Caco-2 (cell line): ENCODE data around the gene LSM11. TPM values are rescaled to one million over a fixed set of nuclear protein-coding genes. Genes with fewer than 3 reads are reported as not detected.

Source experiments
- BruUV-seq: library from RNA; stranded (reverse); fragments of 400-500 nt; replicated peaks from 2 replicates; lab custom pipeline; 2021; lab: Mats Ljungman, UMichigan
- CTCF ChIA-PET: fragments of 300-600 bp; sonication (Branson Sonifier 250); formaldehyde crosslinking; loops from one replicate; lab custom pipeline; 2022; ENCODE audit warnings: antibody characterized with exemption; lab: Charles Lee
- POLR2A ChIA-PET: fragments of 300-600 bp; sonication (Branson Sonifier 250); formaldehyde crosslinking; loops from one replicate; lab custom pipeline; 2022; ENCODE audit warnings: antibody characterized with exemption; lab: Charles Lee
- DNase-seq, 2 experiments: peaks; one replicate each; pipeline versions ENCODE4 v3.0.0 to v3.0.0-alpha.2; 2020 to 2022
- H3K27me3 ChIP-seq: replicated peaks from 2 replicates; pipeline ENCODE4 v1.6.0; 2011; ENCODE audit warnings: low read length; ENCODE audit not compliant: control insufficient read depth, insufficient read depth
- H3K36me3 ChIP-seq: 2 replicates; pipeline ENCODE4 v1.5.1; 2011; ENCODE audit warnings: low read length; ENCODE audit not compliant: control insufficient read depth, insufficient read depth
- H3K4me1 ChIP-seq: fragments of 250-450 bp; sonication (Bioruptor Pico); 2 replicates; pipeline ENCODE4 v1.5.1; 2020; ENCODE audit warnings: mild to moderate bottlenecking
- H3K4me3 ChIP-seq: 2 replicates; pipeline ENCODE4 v1.5.1; 2011; ENCODE audit warnings: low read depth, mild to moderate bottlenecking, control low read depth, low read length
- H3K9me3 ChIP-seq: fragments of 250-450 bp; sonication (Bioruptor Pico); 2 replicates; pipeline ENCODE4 v1.5.1; 2020; ENCODE audit warnings: mild to moderate bottlenecking, moderate library complexity
- H3K27ac Mint-ChIP-seq: one replicate; pipeline ENCODE4 v1.8.0; 2022; ENCODE audit warnings: mixed read lengths; ENCODE audit not compliant: unreplicated experiment
- H3K27me3 Mint-ChIP-seq: one replicate; pipeline ENCODE4 v1.8.0; 2022; ENCODE audit warnings: mixed read lengths; ENCODE audit not compliant: insufficient read depth, unreplicated experiment
- H3K36me3 Mint-ChIP-seq: one replicate; pipeline ENCODE4 v1.8.0; 2022; ENCODE audit warnings: mild to moderate bottlenecking, mixed read lengths; ENCODE audit not compliant: insufficient read depth, unreplicated experiment
- H3K4me1 Mint-ChIP-seq: one replicate; pipeline ENCODE4 v1.8.0; 2022; ENCODE audit warnings: low read depth, mixed read lengths; ENCODE audit not compliant: unreplicated experiment
- H3K4me3 Mint-ChIP-seq: one replicate; pipeline ENCODE4 v1.8.0; 2022; ENCODE audit warnings: mild to moderate bottlenecking, moderate library complexity, mixed read lengths; ENCODE audit not compliant: unreplicated experiment
- H3K9me3 Mint-ChIP-seq: one replicate; pipeline ENCODE4 v1.8.0; 2022; ENCODE audit warnings: mixed read lengths; ENCODE audit not compliant: unreplicated experiment
- CTCF ChIP-seq, 2 experiments: fragments of 200-600 bp in 1 of 2; IDR thresholded peaks; 1 replicate in 1 of 2; 2 replicates in 1 of 2; pipeline versions ENCODE4 v1.5.1 to v1.8.0; 2011 to 2022; ENCODE audit warnings: antibody characterized with exemption in 1 of 2, control low read depth in 1 of 2, inconsistent platforms in 1 of 2, low read depth in 1 of 2, low read length in 1 of 2, mild to moderate bottlenecking in 1 of 2, moderate library complexity in 1 of 2; ENCODE audit not compliant: insufficient read depth in 1 of 2, severe bottlenecking in 1 of 2, unreplicated experiment in 1 of 2
- intact Hi-C: fragments of 100-400 bp; cut with micrococcal nuclease; formaldehyde crosslinking; loops from one replicate; pipeline ENCODE4 v1.10.0; 2022; ENCODE audit not compliant: unreplicated experiment
- total RNA-seq: library from RNA; stranded (reverse); gene quantifications from 2 replicates; pipeline ENCODE4 v1.2.3, GENCODE V29; 2022

Gene LSM11
- total RNA-seq, 1 experiment from 2014 or later, result 7.7 TPM

DNA sequence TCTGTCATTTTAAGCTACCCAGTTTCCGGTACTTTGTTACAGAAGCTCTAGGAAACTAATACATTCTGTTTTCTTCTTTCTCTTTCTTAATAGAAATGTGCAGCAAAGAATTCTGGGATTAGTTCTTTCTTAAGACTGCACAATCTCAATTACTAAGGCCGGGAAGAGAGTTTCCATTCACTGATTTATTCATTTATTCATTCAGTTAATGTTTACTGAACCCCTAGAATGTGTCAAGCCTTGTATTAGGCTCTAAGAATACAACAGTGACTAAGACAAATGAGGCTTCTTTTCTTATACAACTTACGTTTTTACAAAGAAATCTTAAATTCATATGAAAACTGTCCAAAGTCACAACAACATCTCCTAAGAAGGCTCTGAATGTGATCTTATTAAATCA is 39.8 kb upstream of the LSM11 start:
- H3K4me1 ChIP-seq, result no peaks in the 10 kb centered on the region
- H3K4me3 Mint-ChIP-seq, result no peak overlapping the region
- BruUV-seq, result no TSS peak
- no peaks in the 10 kb centered on the region for H3K27me3 ChIP-seq
- H3K27me3 Mint-ChIP-seq, result no peaks in the 10 kb centered on the region
- H3K4me1 Mint-ChIP-seq, result peaks cover 5% of the 10 kb centered on the region
- H3K27ac Mint-ChIP-seq, result no peak overlapping the region
- no peaks in the 10 kb centered on the region for H3K36me3 ChIP-seq
- no peaks in the 10 kb centered on the region; the same call in 1 of the 2 replicates for H3K9me3 ChIP-seq
- no peak overlapping the region for H3K4me3 ChIP-seq
- intact Hi-C loops, result no loop called here
- DNase-seq, result no peak
- no peak for TF ChIP-seq CTCF (IDR thresholded peaks at IDR 0.05; ENCODE audit: insufficient read depth in 1 of 2, low read depth in 1 of 2, low read length in 1 of 2, severe bottlenecking in 1 of 2, unreplicated experiment in 1 of 2)
- ChIA-PET POLR2A (no interaction called here), CTCF (no interaction called here)
- H3K36me3 Mint-ChIP-seq, result no peaks in the 10 kb centered on the region
- H3K9me3 Mint-ChIP-seq, result no peaks in the 10 kb centered on the region

GRCh38 chr5:157708866-157709265 is 34.6 kb upstream of the LSM11 start:
- intact Hi-C loops, result no loop called here
- no peak for DNase-seq
- CTCF ChIA-PET, result no interaction called here
- TF ChIP-seq CTCF (IDR thresholded peaks at IDR 0.05; ENCODE audit: insufficient read depth in 1 of 2, low read depth in 1 of 2, low read length in 1 of 2, severe bottlenecking in 1 of 2, unreplicated experiment in 1 of 2), result no peak
- BruUV-seq, result no TSS peak
- no peaks in the 10 kb centered on the region for H3K27me3 Mint-ChIP-seq
- no peaks in the 10 kb centered on the region for H3K36me3 Mint-ChIP-seq
- H3K27me3 ChIP-seq, result no peaks in the 10 kb centered on the region
- no peak overlapping the region for H3K27ac Mint-ChIP-seq
- no peaks in the 10 kb centered on the region for H3K36me3 ChIP-seq
- no peaks in the 10 kb centered on the region for H3K9me3 ChIP-seq
- no peaks in the 10 kb centered on the region for H3K9me3 Mint-ChIP-seq
- H3K4me3 Mint-ChIP-seq, result no peak overlapping the region
- H3K4me1 ChIP-seq, result no peaks in the 10 kb centered on the region
- POLR2A ChIA-PET, result no interaction called here
- H3K4me3 ChIP-seq, result no peak overlapping the region
- H3K4me1 Mint-ChIP-seq, result peaks cover 5% of the 10 kb centered on the region

DNA sequence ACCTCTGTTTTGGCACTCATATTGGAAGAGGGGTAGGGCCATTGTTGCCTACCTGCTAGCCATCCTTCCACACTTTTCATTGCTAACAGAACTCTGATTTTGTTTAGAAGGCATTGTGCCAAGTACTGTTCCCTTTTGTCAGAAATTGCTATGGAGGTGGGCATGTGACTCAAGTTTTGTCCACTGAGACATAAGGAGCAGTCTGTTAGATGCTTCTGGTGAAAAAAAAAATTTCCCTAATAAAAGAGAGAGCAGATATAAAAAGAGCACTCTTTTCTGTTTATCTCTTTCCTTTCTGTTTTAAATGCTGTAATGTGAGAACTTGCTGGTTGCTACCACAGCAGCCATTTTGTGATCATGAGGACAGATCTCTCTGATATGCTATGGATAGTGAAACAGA is 34.2 kb upstream of the LSM11 start:
- Mint-ChIP-seq H3K4me1 (peaks cover 5% of the 10 kb centered on the region), H3K9me3 (no peaks in the 10 kb centered on the region), H3K36me3 (no peaks in the 10 kb centered on the region), H3K27me3 (no peaks in the 10 kb centered on the region), H3K4me3 (no peak overlapping the region), H3K27ac (no peak overlapping the region)
- H3K4me3 ChIP-seq, result no peak overlapping the region
- CTCF ChIA-PET, result no interaction called here
- no peak for DNase-seq
- H3K27me3 ChIP-seq, result no peaks in the 10 kb centered on the region
- no peaks in the 10 kb centered on the region for H3K36me3 ChIP-seq
- POLR2A ChIA-PET, result no interaction called here
- no peak for TF ChIP-seq CTCF (IDR thresholded peaks at IDR 0.05; ENCODE audit: insufficient read depth in 1 of 2, low read depth in 1 of 2, low read length in 1 of 2, severe bottlenecking in 1 of 2, unreplicated experiment in 1 of 2)
- BruUV-seq, result no TSS peak
- H3K4me1 ChIP-seq, result no peaks in the 10 kb centered on the region
- H3K9me3 ChIP-seq, result no peaks in the 10 kb centered on the region
- intact Hi-C loops, result no loop called here
